GM18861 (cell line): ENCODE measurements around the gene SLC16A6.
"Not testable (repeated sequence)": the region's sequence is repeated elsewhere in the genome, so short reads cannot be mapped to it uniquely, and the experiment has no call there.

Source experiments
- ATAC-seq: cut with Tn5 transposase; IDR thresholded peaks from one replicate; pipeline ENCODE4 v1.9.1; 2021; ENCODE audit not compliant: unreplicated experiment

The SLC16A6 gene

DNA sequence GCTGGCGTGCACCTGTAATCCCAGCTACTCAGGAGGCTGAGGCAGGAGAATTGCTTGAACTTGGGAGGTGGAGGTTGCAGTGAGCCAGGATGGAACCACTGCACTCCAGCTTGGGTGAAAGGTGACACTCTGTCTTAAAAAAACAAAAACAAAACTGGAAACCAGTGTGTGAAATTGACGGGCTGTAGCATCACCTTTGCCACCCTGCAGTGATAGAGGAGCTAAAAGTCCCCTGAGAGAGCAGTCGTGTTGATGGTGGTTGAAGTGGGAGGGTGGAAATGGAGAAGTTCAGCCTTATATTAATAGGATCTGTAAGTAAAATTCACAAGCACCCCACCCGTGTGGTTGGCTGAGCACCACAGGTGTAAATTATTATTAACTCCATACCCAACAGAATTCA, 65.9 kb downstream of the SLC16A6 start:
- ATAC-seq, result not testable (repeated sequence)

DNA sequence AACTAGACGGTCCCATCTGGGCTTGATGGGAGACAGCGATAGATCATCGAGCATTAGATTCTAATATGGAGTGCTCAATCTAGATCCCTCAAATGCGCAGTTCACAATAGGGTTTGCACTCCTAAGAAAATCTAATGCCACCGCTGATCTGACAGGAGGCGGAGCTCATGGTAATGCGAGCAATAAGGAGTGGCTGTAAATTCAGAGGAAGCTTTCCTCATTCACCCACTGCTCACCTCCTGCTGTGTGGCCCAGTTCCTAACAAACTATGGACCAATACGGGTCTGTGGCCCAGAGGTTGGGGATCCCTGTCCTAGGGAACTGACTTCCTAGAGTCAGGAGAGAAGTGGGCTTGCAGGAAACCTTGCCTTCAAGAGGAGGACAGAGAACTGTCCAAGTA, 68.3 kb downstream of the SLC16A6 start:
- ATAC-seq, result no peak

DNA sequence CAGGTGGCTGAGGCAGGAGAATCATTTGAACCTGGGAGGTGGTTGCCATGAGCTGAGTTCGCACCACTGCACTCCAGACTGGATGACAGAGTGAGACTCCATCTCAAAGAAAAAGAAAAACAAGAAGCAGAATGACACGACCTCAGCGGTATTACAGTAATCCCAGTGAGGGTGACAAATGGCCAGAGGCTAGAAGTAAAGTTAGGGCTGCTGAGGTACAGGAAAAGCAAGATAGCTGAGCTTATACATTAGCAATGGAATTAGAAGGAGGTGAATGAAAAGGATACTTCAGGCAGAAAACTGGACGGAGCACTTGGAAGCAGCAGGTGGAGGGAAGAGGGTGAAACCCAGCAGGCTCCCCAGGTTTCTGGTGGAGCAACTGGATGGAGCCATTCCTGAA, 69.1 kb downstream of the SLC16A6 start:
- ATAC-seq, result no peak

DNA sequence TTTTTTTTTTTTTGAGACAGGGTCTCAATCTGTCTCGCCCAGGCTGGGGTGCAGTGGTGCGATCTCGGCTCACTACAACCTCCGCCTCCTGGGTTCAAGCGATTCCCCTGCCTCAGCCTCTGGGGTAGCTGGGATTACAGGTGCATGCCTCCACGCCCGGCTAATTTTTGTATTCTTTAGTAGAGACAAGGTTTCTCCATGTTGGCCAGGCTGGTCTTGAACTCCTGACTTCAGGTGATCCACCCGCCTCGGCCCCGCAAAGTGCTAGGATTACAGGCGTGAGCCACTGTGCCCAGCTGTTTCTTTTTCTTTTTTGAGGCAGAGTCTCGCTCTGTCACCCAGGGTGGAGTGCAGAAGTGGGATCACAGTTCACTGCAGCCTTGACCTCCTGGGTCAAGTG, 70.1 kb downstream of the SLC16A6 start:
- ATAC-seq, result not testable (repeated sequence)

DNA sequence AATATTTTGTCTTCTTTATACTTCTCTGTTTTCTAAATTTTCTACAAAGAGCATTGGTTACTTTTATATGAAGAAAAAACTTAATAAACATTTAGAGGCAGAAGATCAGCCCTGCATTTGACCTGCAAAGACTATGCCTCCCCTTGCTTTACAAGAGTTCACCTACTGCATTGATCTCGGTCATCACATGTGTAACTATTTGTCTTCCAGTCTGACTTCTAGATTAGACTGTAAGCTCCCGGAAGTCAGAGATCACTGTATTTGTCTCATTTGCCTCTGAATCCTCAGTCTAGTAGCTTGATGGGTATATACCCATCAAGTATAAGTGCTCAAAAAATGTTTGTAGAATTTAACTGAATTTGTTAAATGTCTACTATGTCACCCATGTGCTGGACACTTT, 70.7 kb downstream of the SLC16A6 start:
- not testable (repeated sequence) for ATAC-seq

DNA sequence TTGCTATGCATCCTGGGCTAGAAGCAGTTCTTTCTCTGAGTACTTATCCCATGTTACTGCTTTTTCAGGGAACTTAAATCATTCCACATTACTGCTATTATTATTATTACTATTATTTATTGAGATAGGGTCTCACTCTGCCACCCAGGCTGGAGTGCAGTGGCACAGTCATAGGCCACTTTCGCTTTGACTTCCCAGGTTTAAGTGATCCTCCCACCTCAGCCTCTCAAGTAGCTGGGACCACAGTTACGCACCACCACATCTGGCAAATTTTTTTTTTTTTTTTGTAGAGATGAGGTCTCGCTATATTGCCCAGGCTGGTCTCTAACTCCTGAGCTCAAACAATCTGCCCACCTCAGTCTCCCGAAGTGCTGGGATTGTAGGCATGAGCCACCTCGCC, 71.5 kb downstream of the SLC16A6 start:
- ATAC-seq, result not testable (repeated sequence)
